Measurements from ENCODE around the gene ST6GALNAC2. TPM values are rescaled to one million over a fixed set of nuclear protein-coding genes. Genes with fewer than 3 reads are reported as not detected.

The ST6GALNAC2 gene
- total RNA-seq, 1 donor from 2014 or later, result 24.8 TPM

DNA sequence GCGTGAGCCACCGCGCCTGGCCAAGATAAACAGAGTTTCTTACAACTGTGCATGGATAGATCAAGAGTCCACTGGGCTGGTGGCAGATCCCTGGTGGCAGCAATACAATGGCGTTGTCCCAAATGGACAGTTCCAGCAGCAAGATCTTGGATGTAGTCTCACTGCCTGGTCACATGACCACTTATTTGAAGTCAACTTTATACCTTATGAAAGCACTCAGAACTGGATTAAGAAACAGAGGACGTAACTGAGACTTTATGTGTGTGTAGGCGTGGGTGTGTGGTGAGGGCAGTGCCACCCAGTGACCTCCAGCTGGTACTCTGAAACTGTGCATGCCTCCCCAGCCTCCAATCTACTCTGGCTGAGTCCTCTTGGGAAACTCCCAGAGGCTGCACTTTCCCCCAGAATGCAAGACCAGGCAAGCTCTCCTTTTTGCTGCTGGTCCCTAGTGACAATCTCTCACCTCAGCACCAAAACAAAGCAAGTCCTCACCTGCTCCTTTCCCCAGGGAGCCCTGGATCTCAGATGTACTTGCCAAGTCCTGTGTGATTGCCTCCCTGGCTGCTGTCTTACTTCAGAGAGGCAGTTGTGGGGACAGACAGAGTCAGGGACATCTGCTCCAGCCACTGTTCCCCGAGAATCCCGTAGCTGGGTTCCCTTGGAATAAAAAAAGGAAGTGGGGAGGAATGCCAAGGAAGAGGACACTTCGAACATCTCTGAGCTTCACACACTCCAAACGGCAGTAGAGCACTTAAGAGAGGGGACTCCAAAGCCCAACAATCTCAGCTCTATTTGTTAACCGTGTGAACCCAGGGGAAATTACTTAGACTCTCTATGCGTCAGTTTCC is 11.7 kb upstream of the ST6GALNAC2 start:
- H3K4me3 ChIP-seq, result no peak overlapping the region
- no peaks in the 10 kb centered on the region for H3K36me3 ChIP-seq
- H3K9me3 ChIP-seq, result no peaks in the 10 kb centered on the region
- intact Hi-C loops (cut with DNase I), result no loop called here
- H3K27me3 ChIP-seq, result no peaks in the 10 kb centered on the region
- TF ChIP-seq POLR2A (IDR thresholded peaks at IDR 0.05) (no peak), POLR2AphosphoS5 (IDR thresholded peaks at IDR 0.05; ENCODE audit: insufficient read depth in 1 of 2, low read depth in 1 of 2) (peak in 1 of 2 donors; percentile 56)
- TF ChIP-seq, protein P1, sequence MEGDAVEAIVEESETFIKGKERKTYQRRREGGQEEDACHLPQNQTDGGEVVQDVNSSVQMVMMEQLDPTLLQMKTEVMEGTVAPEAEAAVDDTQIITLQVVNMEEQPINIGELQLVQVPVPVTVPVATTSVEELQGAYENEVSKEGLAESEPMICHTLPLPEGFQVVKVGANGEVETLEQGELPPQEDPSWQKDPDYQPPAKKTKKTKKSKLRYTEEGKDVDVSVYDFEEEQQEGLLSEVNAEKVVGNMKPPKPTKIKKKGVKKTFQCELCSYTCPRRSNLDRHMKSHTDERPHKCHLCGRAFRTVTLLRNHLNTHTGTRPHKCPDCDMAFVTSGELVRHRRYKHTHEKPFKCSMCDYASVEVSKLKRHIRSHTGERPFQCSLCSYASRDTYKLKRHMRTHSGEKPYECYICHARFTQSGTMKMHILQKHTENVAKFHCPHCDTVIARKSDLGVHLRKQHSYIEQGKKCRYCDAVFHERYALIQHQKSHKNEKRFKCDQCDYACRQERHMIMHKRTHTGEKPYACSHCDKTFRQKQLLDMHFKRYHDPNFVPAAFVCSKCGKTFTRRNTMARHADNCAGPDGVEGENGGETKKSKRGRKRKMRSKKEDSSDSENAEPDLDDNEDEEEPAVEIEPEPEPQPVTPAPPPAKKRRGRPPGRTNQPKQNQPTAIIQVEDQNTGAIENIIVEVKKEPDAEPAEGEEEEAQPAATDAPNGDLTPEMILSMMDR (IDR thresholded peaks at IDR 0.05), result no peak
- H3K27ac ChIP-seq, result no peak overlapping the region
- H3K4me1 ChIP-seq, result peaks cover 26% of the 10 kb centered on the region
- DNase-seq (ENCODE audit: extremely low spot score in 2 of 2), result no peak

DNA sequence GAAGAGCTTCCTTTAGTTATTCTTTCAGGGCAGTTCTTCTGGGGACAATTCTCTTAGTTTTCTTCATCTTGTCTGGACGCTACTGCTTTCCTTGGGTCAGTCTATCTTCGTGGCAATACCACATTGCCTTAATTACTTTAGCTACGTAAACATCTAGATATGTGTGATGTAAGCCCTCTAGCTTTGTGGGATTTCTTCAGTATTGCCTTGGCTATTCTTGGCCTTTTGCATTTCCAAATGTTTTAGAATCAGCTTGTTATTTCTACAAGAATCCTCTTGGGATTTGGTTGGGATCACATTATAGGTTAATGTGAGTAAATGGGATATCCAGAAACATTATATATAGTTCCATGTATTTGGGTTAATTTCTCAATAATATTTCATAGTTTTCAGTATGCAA is 9.0 kb upstream of the ST6GALNAC2 start:
- Histone ChIP-seq H3K36me3 (no peaks in the 10 kb centered on the region), H3K9me3 (no peaks in the 10 kb centered on the region), H3K27me3 (no peaks in the 10 kb centered on the region), H3K4me3 (no peak overlapping the region), H3K27ac (no peak overlapping the region), H3K4me1 (peaks cover 5% of the 10 kb centered on the region)
- TF ChIP-seq POLR2AphosphoS5 (IDR thresholded peaks at IDR 0.05; ENCODE audit: insufficient read depth in 1 of 2, low read depth in 1 of 2), result no peak
- TF ChIP-seq, protein P1 (IDR thresholded peaks at IDR 0.05), result no peak
- TF ChIP-seq POLR2A (IDR thresholded peaks at IDR 0.05), result no peak
- DNase-seq (ENCODE audit: extremely low spot score in 2 of 2), result no peak
- intact Hi-C loops (cut with DNase I), result no loop called here

DNA sequence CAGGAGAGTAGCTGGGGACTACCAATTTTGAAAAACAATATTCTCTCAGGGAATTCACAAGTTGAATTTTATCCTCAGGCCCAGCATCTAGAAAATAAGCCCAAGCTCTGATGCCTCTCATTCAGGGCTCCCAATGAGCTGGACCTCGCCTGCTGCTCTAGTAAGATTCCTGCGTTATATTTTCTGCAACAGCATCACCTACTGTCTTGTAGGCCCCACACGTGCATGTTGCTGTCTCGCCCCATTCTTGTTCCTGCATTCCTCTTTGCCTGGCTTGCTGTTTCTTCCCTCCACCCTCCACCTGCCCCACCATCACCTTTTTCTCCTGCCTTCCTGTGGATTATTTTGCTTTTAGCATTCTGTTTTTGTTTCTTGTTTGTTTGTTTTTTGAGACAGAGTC is 8.3 kb upstream of the ST6GALNAC2 start:
- no peak for DNase-seq (ENCODE audit: extremely low spot score in 2 of 2)
- H3K27ac ChIP-seq, result no peak overlapping the region
- TF ChIP-seq, protein P1 (IDR thresholded peaks at IDR 0.05), result no peak
- TF ChIP-seq POLR2A (IDR thresholded peaks at IDR 0.05) (no peak), POLR2AphosphoS5 (IDR thresholded peaks at IDR 0.05; ENCODE audit: insufficient read depth in 1 of 2, low read depth in 1 of 2) (no peak)
- H3K27me3 ChIP-seq, result no peaks in the 10 kb centered on the region
- H3K36me3 ChIP-seq, result no peaks in the 10 kb centered on the region
- peaks cover 5% of the 10 kb centered on the region for H3K4me1 ChIP-seq
- intact Hi-C loops (cut with DNase I), result no loop called here
- no peak overlapping the region for H3K4me3 ChIP-seq
- no peaks in the 10 kb centered on the region for H3K9me3 ChIP-seq

DNA sequence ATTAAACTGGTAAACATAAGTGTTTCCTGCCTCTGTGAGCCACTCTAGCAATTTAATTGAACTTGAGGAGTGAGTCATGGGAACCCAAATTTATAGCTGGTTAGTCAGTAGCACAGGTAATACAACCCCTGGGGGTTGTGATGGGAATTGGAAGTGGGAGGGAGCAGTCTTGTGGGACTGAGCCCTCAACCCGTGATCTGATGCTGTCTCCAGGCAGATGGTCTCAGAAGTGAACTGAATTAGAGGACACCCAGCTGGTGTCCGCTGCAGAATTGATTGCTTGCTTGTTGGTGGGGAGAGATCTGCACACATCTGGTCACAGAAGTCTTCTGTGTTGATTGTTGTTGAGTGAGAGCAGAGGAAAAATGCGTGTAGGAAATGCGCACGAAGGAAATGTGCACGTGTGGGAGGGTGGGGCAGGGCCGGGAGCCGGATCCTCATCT is 7.7 kb upstream of the ST6GALNAC2 start:
- Histone ChIP-seq H3K4me1 (peaks cover 5% of the 10 kb centered on the region), H3K4me3 (no peak overlapping the region), H3K36me3 (no peaks in the 10 kb centered on the region), H3K27me3 (no peaks in the 10 kb centered on the region), H3K9me3 (no peaks in the 10 kb centered on the region), H3K27ac (no peak overlapping the region)
- TF ChIP-seq POLR2AphosphoS5 (IDR thresholded peaks at IDR 0.05; ENCODE audit: insufficient read depth in 1 of 2, low read depth in 1 of 2) (peak in 1 of 2 donors; percentile 17), POLR2A (IDR thresholded peaks at IDR 0.05) (no peak)
- intact Hi-C loops (cut with DNase I), result no loop called here
- DNase-seq (ENCODE audit: extremely low spot score in 2 of 2), result no peak

DNA sequence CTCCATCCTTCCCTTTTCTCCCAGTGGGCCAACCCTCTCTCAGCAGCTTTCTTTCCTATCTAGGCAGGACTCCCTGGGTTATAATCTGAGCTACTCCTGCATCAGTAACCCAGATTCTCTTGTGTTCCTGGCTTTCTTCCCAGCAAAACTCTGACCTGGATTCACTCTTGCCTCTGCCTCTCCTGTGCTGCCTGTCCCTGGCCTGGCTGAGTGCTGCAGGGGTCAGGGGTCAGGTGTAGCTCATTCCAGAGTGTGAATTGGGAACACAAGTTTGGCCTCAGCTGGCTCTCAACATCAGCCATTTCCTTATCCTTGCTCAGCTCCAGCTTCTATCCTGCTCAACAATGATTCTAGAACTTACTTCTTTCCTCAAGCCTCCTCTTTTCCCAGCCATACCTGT is 2.5 kb upstream of the ST6GALNAC2 start:
- H3K27me3 ChIP-seq, result no peaks in the 10 kb centered on the region
- intact Hi-C loops (cut with DNase I), result no loop called here
- H3K4me1 ChIP-seq, result peaks cover 29% of the 10 kb centered on the region
- H3K36me3 ChIP-seq, result no peaks in the 10 kb centered on the region
- H3K4me3 ChIP-seq, result no peak overlapping the region
- DNase-seq (ENCODE audit: extremely low spot score in 2 of 2), result no peak
- H3K27ac ChIP-seq, result no peak overlapping the region
- TF ChIP-seq, protein P1 (IDR thresholded peaks at IDR 0.05), result no peak
- no peak for TF ChIP-seq POLR2A (IDR thresholded peaks at IDR 0.05)
- no peak for TF ChIP-seq POLR2AphosphoS5 (IDR thresholded peaks at IDR 0.05; ENCODE audit: insufficient read depth in 1 of 2, low read depth in 1 of 2)
- no peaks in the 10 kb centered on the region for H3K9me3 ChIP-seq
